HG03097 (cell line): Measurements from ENCODE around the gene VSTM4.

Experiments used
- ATAC-seq: cut with Tn5 transposase; IDR thresholded peaks from one replicate; pipeline ENCODE4 v1.9.1; 2021; ENCODE audit not compliant: unreplicated experiment, low FRiP score

The VSTM4 gene

DNA sequence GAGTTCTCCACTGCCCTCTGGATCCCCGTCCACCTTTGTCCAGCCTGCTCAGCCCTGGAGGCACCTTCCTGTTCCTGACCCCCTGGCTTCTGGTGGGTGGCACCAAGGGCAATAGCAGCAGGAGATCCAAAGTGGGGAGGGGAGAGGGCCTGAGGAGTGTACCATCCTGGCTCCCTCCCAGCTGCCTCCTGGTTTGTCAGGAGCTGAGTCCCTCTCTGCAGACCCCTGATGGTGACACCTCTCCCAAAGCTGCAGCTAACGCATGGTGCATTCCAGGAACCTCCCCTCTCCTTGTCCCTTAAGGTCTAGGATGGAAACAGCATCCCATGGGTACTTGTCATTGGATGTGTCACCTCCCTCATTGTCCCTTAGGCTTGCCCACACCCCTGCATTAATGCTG is 39.6 kb downstream of the VSTM4 start:
- no peak for ATAC-seq

DNA sequence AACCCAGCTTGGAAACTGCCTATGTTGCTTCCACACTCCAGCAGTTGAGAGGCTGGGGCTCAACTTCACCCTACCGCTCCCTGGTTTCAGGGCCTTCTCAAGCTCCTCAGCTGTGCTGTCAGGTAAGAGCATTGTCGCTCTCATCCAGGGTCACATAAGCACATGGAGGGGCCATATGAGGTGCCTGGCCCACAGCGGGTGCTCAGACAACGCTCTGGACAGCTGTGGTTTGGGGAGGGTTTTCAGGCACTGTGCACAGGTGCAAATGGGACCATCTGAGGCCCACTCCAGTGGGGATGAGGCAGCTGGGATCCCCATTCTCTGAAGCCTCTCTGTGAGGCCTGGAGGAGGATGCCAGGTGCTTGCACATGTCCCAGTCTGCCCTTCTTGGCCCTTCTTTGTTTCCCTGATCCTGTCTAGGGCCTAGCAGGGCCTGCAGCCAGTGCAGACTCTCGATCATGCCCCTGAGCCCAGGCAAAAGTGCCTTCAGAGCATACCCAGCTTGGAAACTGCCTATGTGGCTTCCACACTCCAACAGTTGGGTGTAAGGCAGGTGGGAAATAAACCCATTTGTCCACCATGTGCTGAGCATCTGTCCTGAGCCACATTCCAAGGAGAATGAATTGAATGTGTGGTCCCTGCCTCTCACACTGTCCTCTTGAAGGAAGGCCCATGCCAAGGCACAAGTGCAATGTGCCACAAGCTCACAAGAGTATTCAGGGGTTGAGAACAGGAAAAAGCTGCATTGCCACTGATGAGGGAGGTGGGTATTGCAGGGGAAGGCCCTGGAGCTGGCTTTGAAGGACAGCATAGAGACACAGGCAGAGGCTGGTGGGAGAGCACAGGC is 40.3 kb downstream of the VSTM4 start:
- ATAC-seq = no peak

DNA sequence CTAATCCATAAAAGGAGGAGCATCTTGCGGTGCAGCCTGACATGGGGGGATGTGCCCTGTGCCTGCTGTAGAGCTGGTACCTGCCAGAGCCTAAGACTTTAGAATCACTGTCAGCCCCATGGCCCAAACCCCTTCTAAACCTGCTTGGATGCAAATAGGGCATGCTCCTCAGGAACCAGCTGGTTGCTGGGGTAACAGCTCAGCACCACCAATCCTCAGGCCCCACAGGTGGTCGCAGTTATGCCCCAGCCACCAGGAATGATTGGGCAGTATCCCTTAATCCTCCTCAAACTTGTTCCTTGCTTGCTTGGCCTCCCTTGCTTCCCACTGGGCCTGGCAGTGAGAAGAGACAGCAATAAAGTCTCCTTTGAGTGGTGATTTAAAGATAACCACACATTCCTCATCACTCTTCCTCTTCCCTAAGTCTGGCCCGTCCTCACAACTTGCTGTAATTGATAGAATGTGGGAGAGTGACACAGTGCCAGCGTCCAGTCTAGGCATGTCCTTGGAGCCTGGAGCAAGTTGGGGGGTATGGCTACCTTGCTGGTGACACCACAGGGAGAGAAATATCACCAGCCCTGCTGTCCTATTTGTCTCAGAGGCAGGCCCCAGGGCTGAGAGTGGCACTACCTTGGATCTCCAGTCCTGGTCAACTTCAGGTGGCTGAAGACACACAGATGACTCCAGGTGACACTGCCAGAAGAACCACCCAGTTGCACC is 43.0 kb downstream of the VSTM4 start:
- no peak for ATAC-seq

DNA sequence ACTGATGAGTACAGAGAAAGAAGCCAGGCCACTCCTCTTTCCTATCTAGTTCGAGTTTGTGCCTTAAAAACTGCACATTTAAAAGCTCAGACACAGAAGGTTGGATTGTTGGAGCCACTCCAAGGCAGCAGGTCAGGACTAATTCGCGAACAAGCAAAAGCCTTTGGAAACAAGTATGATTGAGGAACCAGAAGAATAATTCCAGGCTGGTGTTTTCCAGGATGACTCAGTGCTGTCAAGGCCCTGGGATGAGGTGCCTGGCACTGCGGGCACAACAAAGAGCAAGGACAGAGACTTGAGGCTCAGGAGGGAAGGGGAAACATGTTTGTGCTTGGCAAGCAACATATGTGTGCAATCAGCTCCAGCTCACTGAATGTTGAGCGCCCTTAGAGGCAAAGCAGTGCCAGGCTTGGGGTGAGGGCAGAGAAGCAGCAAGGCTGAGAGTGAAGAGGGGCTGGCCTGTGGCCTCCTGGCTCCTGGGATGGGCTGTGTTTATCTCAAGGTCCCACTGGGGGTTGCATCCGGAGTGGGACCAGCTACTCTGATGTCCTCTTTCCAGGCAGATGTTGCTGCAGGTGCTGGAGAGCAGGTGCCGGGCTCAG is 44.1 kb downstream of the VSTM4 start:
- ATAC-seq = no peak

DNA sequence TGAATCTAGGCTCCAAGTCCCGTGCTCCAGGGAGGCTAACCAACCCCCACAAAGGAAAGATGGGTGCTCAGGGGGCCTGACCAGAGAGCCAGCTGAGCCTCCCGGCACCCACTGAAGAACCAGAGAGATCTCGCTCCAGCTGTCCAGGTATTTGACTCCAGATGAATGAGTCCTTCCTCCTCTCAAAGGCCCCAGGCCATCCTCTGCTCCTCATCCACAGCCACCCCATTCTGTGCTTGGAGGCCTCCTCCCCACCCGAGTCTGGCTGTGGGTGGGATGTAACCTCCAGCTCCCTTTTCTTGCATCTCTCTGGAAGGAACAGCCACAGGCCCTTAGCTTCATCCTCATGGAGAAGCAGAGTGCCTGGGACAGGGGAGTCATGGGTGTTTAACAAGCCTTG is 44.6 kb downstream of the VSTM4 start:
- ATAC-seq = no peak

DNA sequence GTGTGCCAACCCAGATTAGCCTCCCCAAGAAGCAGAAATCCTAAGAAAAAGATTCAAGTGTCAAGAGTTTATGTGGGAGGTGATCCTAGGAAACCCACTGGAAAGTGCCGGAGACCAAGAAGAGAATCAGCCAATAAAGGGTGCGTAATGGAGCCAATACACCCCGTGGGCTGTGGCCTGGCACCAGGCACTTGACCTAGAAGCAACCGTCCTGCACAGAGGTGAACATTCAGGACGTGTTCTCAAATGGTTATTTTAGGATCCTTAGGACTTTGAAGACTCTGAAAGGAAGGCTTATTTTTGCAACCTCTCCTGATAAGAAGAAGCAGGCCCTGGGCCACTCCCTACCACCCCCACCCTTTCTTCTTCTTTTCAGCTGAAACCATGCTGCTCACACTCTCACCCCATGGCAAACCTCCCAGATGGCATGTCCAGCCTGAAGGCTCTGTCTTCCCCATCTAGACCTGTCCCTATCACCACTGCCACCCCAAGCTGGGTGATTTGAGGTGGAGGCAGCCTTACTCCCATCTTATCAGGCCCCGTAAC is 46.6 kb downstream of the VSTM4 start:
- no peak for ATAC-seq

DNA sequence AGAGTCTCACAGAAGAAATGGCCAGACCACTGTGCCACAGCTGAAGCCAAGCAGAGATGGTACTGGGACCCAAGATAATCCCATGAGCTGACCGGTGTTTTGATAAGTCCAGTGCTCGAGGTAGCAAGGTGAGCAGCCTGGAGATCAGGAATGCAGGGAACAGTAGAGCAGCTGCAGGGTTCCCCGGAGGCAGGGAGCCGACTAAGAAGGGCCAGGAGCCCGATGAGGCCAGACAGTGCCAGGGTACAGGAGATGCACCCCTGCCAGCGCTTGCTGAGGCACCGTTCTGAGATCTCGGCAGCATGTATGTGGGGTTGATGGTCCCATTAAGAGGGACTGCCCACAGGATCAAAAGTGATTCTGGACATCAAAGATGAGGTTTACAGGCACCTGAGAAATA is 47.1 kb downstream of the VSTM4 start:
- no peak for ATAC-seq

DNA sequence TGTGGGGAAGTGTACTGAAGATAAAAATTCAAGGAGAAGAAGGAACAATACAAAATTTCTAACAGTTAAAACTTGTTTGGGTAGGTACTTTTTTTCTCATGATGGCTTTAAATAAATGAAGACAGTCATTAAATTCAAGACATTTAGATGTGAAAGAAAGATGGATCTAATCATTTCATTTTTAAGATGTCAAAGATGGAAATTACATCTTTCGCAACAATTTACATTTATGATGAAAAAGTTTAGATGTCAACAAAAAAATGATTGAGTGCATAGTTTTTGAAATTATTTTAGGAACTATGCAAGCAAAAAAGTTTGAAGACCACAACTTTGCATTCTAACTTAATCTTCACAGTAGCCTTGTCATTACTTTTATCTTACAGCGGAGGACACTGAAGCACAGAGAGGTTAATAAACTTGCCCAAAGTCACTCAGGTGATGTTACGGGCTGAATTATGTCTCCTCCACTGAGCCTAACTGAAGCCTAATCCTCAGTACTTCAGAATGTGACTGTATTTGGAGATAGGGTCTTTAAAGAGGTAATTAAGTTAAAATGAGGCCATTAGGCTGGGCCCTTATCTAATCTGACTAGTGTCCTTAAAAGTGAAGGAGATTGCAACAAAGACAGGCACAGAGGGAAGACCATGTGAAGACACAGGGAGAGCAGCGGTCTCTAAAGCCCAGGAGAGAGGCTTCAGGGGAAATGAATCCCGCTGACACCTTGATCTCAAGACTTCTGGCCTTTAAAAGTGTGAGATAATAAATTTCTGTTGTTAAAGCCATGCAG is 48.2 kb downstream of the VSTM4 start:
- no peak for ATAC-seq

DNA sequence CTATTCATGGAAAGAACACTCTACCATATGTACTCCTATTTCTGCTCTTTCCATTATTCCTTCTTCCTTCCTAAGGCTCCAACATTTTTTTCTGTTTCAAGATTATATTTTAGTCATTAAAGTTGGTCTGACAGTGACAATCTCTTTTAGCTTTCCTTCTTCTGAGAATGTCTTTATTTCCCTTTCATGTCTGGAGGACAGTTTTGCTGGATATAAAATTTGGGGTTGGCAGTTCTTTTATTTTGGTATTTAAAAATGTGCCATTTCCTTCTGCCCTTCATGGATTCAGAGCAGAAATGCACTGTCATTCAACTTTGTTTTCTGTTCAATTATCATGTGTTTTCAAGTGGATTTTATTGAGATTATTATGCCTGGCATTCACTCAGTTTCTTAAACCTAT is 53.1 kb downstream of the VSTM4 start:
- no peak for ATAC-seq

DNA sequence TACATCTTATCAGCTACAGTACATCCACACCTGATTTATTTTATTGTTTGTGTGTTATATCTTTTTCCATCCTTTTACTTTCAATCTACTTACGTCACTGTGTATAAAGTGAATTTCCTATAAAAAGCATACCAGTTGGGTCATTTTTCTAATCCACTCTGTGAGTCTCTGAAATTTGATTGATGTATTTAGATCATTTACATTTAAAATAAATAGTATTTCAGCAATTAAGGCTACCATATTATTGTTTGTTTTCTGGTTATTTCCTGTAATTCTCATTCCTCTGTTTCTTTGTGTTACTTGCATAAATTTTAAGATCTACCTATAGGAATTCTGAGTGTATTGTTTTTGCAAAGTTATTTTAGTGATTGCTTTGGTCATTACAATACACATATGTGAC is 53.7 kb downstream of the VSTM4 start:
- ATAC-seq = no peak

DNA sequence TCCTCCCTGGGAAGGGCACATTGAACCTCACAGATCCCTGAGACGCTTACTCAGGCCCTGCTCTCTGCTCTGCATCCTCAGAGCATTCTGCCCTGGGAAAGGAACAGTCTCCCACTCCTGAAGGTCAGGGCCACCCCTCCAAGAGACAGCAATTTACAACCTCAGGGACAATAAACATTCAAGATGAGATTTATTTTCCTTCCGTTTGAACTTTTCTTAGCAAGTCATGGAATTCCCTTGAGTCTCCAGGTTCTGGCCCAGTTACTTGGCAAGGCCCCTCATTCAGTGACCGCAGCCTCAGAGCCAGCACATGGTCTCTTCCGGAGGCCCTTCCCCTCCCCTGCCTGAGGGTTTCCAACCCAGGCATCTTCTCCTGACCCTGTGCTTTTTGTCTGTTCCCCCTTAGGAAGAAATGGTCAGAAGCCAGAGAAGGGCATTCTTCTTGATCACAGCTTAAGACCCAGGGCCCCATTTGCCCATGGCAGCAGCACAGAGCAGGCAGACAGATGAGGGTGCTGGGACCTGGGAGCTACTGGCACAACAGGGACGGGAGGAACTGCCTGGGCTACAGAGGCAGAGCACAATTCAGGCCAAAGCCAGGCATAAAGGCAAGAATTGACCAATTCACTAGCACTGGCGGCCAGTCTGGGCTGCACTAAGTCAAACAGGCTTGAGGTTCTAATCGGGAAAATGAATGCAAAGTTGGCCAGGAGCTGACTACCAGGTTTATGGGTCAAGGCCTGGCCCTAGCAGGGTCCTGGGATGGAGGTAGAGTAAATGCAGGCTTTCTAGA is 56.7 kb downstream of the VSTM4 start:
- ATAC-seq = no peak

DNA sequence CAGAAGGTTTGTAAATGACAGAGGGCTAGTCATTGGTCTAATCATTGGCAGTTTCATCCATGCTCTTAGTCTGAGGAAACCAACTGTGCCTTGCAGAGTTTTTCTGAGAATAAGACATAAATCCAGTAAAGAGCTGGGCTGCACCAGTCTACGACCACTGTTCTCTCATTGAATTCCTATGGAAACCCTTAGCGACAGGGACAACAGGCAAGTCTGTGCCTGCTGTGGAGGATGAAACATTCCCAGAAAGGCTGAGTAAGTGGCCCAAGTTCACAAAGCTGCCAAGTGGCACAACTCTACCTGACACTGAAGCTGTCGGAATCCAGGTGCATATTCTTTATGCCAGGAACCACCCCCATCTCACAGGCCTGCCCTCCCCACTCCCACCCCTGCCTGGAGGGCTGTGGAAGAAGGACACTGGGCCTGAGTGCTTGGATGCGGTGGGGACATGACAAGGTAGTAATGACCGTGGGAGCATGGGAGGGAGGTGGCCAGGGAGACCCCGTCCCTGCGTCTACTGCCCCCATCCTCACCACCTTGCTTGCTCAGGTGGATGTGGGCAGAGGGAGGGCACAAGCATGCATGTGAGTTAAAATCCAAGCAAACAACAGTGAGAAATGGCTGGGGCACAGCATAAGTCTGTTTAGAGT is 58.0 kb downstream of the VSTM4 start:
- ATAC-seq = no peak

DNA sequence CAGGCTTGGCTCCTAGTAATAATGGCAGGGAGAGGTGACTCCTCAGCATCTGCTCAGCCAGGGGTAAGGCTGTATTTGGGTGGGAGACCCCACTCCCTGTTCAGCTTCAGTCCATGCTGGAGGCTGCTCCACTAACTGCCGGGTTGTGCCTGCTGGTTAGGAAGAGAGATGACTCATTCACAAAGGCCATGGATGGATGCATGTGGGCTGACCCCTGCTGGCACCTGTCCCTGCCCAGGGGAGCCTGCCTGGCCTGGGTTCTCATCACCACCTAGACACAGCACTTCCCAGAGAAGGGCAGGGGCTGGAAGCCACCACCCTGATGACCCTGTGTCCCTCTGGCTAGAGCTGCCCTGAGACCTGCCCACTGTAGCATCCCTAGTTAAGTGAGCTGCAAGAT is 59.0 kb downstream of the VSTM4 start:
- ATAC-seq = no peak

DNA sequence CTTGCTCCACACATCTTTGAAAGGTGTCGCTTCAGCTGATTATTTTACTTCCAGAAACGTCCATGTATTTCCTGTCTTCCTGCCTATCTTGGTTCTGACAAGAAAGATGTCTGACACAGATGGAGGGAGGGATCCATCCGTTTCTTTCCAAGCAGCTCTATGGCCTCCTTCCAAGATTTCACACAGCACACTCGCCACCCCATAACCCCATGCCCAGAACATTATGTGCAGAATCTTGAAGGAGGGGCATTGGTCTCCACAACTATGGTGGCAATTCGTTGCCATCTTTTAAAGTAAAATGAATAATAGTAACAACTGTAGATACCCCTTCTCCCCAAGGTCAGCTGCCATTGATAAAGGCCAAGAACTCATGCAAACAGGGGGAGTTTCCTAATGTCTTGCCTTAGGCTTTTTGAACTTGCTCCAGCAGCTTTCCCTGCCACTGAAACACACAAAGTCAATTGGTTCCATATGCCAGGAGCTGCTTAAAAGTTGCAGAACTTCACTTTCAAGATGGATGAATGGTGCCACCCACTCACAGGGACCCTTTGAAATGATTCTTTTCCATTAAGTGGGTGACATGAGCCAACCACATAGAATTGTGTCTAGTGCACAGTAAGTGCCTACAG is 60.0 kb downstream of the VSTM4 start:
- ATAC-seq = no peak

DNA sequence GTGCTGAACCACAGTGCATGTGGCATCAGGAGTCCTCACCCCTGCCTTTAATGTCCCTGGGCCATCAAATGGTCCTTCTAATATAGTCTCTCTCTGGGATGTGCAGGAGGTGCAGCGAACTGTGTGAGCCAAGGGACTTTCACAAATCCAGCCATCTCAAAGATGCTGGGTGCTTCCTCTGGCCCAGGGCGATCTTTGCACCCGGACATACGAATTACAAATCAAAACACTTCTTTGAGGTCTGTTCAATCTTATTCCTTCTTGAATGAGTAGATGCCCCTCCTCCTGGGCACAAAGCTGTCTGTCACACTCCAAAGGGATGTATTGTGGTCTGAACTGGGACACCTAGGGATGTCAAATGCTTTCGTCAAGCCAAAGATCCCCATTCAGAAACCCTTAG is 60.6 kb downstream of the VSTM4 start:
- no peak for ATAC-seq

DNA sequence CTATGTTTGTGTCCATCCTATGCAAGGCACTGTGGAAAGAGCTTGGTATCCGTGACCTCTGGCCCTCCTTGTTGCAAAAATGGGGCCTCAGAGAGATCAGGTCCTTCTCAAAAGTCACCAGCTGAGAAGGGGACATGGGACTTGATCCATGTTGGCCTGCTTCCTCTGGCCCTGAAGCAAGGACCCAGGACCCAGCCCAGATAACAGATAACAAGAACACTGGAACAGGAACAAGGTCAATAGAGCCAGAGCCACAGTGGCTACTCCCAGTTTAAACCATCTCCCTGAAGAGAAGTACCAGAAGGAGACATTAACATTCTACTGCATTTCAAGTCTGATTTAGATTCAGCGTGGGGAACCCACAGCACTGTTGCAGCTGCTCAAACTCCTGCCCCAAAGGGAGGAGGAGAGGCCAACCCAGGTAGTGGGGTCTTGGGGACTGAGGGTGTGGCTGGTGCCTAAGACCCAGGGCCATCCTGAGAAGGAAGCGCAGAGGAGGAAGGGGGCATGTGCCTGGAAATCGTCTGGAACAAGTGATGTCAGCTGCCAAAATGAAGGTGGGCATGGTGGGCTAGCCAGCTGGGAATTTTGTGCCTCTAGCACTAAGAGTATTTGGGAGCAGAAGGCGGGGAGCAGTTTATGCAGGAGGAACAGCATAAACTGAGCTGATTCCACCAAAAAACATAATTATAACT is 61.2 kb downstream of the VSTM4 start:
- ATAC-seq = no peak

DNA sequence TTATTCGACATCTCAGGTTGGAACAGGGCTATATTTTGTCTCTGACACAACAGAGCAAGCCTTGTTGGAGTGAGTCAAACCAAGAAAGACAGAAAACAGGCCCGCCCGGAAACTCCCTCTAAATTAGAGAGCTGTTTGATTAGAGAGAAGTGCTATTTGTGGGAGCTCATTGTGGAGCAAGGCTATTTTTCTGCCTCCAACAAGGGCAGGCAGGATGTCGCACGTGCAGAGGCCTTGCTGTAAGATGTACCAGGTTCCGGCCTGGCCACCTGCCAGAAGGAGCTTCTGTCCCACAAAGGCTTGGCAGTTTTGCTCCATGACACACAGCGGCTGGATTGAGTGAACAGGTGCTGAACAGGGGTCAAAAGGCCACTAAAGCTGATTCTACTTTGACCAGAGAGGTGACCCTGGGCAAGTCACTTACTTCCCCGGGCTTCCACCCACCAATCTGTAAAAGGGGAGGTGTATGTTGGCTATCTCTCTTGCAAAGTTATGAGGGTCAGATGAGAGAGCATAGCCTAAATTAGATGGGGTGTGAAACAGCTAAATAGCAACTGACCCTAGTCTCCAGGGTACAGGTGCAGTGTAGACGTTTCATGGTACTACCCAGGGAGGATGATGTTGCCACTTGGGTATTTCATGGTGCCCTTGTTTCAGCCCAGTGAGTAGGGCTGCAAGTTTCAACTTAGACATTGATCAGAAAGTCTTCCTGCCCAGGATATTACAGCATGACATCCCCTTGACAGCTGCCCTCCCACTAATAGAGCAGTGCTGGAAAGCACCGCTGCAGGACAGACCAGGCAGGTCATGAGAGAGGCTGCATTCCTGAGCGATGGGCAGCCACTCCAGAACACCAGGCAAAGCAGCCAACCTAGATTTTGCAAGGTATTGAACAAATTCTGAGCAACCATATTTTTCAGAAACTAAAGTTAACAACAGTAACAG is 62.0 kb downstream of the VSTM4 start:
- no peak for ATAC-seq
